DOHH2 (cell line): ENCODE measurements around the gene EFL1.

ENCODE experiments used
- H3F3A ChIP-seq: fragments of 200-600 bp; sonication (generic), shearing (Covaris generic); 2 replicates; pipeline ENCODE4 v1.6.0; 2016; ENCODE audit warnings: antibody characterized with exemption, mild to moderate bottlenecking; ENCODE audit not compliant: control insufficient read depth, insufficient read depth
- H3K27ac ChIP-seq: fragments of 200-600 bp; sonication (generic); 2 replicates; pipeline ENCODE4 v1.5.1; 2014; ENCODE audit warnings: low read depth, mild to moderate bottlenecking, low read length, moderate library complexity
- H3K27me3 ChIP-seq: fragments of 200-600 bp; sonication (generic); 2 replicates; pipeline ENCODE4 v1.6.1; 2014; ENCODE audit warnings: mild to moderate bottlenecking, low read length, mixed read lengths; ENCODE audit not compliant: control insufficient read depth
- H3K36me3 ChIP-seq: fragments of 200-600 bp; sonication (generic); 2 replicates; pipeline ENCODE4 v1.6.1; 2014; ENCODE audit warnings: mild to moderate bottlenecking, low read length, moderate library complexity, mixed read lengths; ENCODE audit not compliant: control insufficient read depth
- H3K4me1 ChIP-seq: fragments of 200-600 bp; sonication (generic); 2 replicates; pipeline ENCODE4 v1.6.1; 2014; ENCODE audit warnings: mild to moderate bottlenecking, low read length, mixed read lengths; ENCODE audit not compliant: control insufficient read depth
- H3K4me2 ChIP-seq: fragments of 200-600 bp; sonication (generic); 2 replicates; pipeline ENCODE4 v1.6.0; 2014; ENCODE audit warnings: mild to moderate bottlenecking, low read length, moderate library complexity
- H3K4me3 ChIP-seq: fragments of 200-600 bp; sonication (generic); 2 replicates; pipeline ENCODE4 v1.5.1; 2014; ENCODE audit warnings: mild to moderate bottlenecking, low read length, mixed read lengths
- H3K79me2 ChIP-seq: fragments of 200-600 bp; sonication (generic); 2 replicates; pipeline ENCODE4 v1.6.1; 2014; ENCODE audit warnings: mild to moderate bottlenecking, low read length, mixed read lengths; ENCODE audit not compliant: control insufficient read depth
- H3K9me2 ChIP-seq: fragments of 200-600 bp; sonication (generic); replicated peaks from 2 replicates; pipeline ENCODE4 v1.6.1; 2014; ENCODE audit warnings: mild to moderate bottlenecking, low read length, mixed read lengths; ENCODE audit not compliant: control insufficient read depth
- H3K9me3 ChIP-seq: fragments of 200-600 bp; sonication (generic); 2 replicates; pipeline ENCODE4 v1.6.1; 2014; ENCODE audit warnings: antibody characterized with exemption, low read length, mixed read lengths; ENCODE audit not compliant: control insufficient read depth, insufficient read depth
- H4K20me1 ChIP-seq: fragments of 200-600 bp; sonication (generic); 2 replicates; pipeline ENCODE4 v1.6.0; 2014; ENCODE audit warnings: low read depth, mild to moderate bottlenecking, antibody characterized with exemption, low read length, moderate library complexity; ENCODE audit not compliant: control insufficient read depth, insufficient read depth
- EZH2phosphoT487 ChIP-seq: fragments of 200-600 bp; sonication (generic); IDR thresholded peaks from 2 replicates; pipeline ENCODE4 v1.6.1; 2017; ENCODE audit warnings: borderline replicate concordance, mild to moderate bottlenecking, antibody characterized with exemption, low read length, moderate library complexity, mixed read lengths
- TF ChIP-seq, protein P1 (sequence below): fragments of 200-600 bp; sonication (generic); IDR thresholded peaks from one replicate; pipeline ENCODE4 v1.5.1; 2014; ENCODE audit warnings: antibody characterized with exemption, mild to moderate bottlenecking, low read depth, low read length; ENCODE audit not compliant: poor library complexity, severe bottlenecking

EFL1 gene

GRCh38 chr15:82098674-82099073 is 163.9 kb downstream of the EFL1 start:
- no peaks in the 10 kb centered on the region for H3K79me2 ChIP-seq
- H3K9me3 ChIP-seq = no peaks in the 10 kb centered on the region
- no peaks in the 10 kb centered on the region for H3K9me2 ChIP-seq
- H3K4me2 ChIP-seq = no peak overlapping the region
- H3K27me3 ChIP-seq = peaks cover 4% of the 10 kb centered on the region; the same call in 1 of the 2 replicates
- no peak overlapping the region for H3K27ac ChIP-seq
- no peaks in the 10 kb centered on the region for H3K4me1 ChIP-seq
- no peaks in the 10 kb centered on the region for H3F3A ChIP-seq
- H3K4me3 ChIP-seq = no peak overlapping the region
- H4K20me1 ChIP-seq = no peaks in the 10 kb centered on the region
- TF ChIP-seq, protein P1, sequence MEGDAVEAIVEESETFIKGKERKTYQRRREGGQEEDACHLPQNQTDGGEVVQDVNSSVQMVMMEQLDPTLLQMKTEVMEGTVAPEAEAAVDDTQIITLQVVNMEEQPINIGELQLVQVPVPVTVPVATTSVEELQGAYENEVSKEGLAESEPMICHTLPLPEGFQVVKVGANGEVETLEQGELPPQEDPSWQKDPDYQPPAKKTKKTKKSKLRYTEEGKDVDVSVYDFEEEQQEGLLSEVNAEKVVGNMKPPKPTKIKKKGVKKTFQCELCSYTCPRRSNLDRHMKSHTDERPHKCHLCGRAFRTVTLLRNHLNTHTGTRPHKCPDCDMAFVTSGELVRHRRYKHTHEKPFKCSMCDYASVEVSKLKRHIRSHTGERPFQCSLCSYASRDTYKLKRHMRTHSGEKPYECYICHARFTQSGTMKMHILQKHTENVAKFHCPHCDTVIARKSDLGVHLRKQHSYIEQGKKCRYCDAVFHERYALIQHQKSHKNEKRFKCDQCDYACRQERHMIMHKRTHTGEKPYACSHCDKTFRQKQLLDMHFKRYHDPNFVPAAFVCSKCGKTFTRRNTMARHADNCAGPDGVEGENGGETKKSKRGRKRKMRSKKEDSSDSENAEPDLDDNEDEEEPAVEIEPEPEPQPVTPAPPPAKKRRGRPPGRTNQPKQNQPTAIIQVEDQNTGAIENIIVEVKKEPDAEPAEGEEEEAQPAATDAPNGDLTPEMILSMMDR = no peak
- TF ChIP-seq EZH2phosphoT487 = no peak
- H3K36me3 ChIP-seq = no peaks in the 10 kb centered on the region

DNA sequence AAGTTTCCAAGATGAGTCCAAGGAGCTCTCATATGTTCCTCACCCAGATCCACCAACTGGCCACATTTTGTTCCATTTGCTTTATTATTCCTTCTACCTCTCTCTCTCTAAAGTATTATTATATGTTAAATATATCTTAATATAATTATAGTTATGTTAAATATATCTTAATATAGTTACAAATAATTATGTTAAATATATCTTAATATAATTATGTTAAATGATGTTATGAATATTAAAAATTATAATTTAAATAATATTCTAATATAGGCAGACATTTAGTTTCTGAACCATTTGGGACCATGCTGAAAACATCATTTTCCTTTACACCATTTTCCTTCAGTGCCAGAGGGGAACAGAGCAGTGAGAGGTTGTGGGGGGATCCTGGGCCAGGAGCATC is 166.7 kb downstream of the EFL1 start:
- H3K9me3 ChIP-seq = no peaks in the 10 kb centered on the region
- no peak for TF ChIP-seq EZH2phosphoT487
- TF ChIP-seq, protein P1 = no peak
- no peaks in the 10 kb centered on the region for H4K20me1 ChIP-seq
- no peaks in the 10 kb centered on the region for H3K4me1 ChIP-seq
- no peaks in the 10 kb centered on the region for H3K36me3 ChIP-seq
- H3F3A ChIP-seq = no peaks in the 10 kb centered on the region
- H3K4me2 ChIP-seq = no peak overlapping the region
- no peaks in the 10 kb centered on the region for H3K79me2 ChIP-seq
- no peaks in the 10 kb centered on the region for H3K9me2 ChIP-seq
- peaks cover 4% of the 10 kb centered on the region; the same call in 1 of the 2 replicates for H3K27me3 ChIP-seq
- H3K27ac ChIP-seq = no peak overlapping the region
- no peak overlapping the region for H3K4me3 ChIP-seq

DNA sequence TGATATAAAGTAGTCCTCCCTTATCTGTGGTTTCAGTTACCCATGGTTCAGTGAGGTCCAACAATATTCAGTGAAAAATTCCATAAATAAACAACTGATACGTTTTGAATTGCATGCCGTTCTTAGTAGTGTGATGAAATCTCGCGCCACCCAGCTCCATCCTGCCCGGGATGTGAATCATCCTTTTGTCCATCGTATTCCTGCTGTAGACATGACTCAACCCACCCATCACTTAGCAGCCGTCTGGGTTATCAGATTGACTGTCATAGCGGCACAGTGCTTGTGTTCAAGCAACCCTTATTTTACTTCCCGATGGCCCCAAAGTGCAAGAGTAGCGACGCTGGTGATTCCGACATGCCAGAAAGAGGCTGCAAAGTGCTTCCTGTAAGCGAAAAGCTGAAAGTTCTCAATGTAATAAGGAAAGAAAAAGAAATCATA is 168.7 kb downstream of the EFL1 start:
- TF ChIP-seq EZH2phosphoT487 = no peak
- TF ChIP-seq, protein P1 = no peak
- no peak overlapping the region for H3K4me2 ChIP-seq
- H3K4me1 ChIP-seq = no peaks in the 10 kb centered on the region
- H3K4me3 ChIP-seq = no peak overlapping the region
- H3K9me2 ChIP-seq = no peaks in the 10 kb centered on the region
- no peaks in the 10 kb centered on the region for H3F3A ChIP-seq
- no peak overlapping the region for H3K27ac ChIP-seq
- no peaks in the 10 kb centered on the region for H3K27me3 ChIP-seq
- H4K20me1 ChIP-seq = no peaks in the 10 kb centered on the region
- no peaks in the 10 kb centered on the region for H3K36me3 ChIP-seq
- H3K79me2 ChIP-seq = no peaks in the 10 kb centered on the region
- H3K9me3 ChIP-seq = no peaks in the 10 kb centered on the region

GRCh38 chr15:82093325-82093724 is 169.2 kb downstream of the EFL1 start:
- Histone ChIP-seq H3K79me2 (no peaks in the 10 kb centered on the region), H4K20me1 (no peaks in the 10 kb centered on the region), H3K36me3 (no peaks in the 10 kb centered on the region), H3K27ac (no peak overlapping the region), H3K27me3 (no peaks in the 10 kb centered on the region), H3K4me3 (no peak overlapping the region), H3F3A (no peaks in the 10 kb centered on the region), H3K9me2 (no peaks in the 10 kb centered on the region), H3K4me2 (no peak overlapping the region), H3K9me3 (no peaks in the 10 kb centered on the region), H3K4me1 (no peaks in the 10 kb centered on the region)
- no peak for TF ChIP-seq EZH2phosphoT487
